ENCODE results near the gene CHRND. TPM values are rescaled to one million over a fixed set of nuclear protein-coding genes. Genes with fewer than 3 reads are reported as not detected.

Gene CHRND
- polyA plus RNA-seq, 1 donor (not counting 4 experiments of a cell fraction or from before 2014, with no cell fraction given), result not detected

GRCh38 chr2:232539298-232540231, 13.6 kb downstream of the CHRND start, which contains the start of gene CHRNG:
TSS of gene CHRNG (plus strand) at chr2:232539692. CDS start at chr2:232539748, 56 bp downstream.
- FAIRE-seq, result no peak

GRCh38 chr2:232540441-232541041, 14.6 kb downstream of the CHRND start:
- Histone ChIP-seq H3K4me3 (ENCODE audit: control insufficient read depth in 2 of 3, extremely low read depth in 1 of 3, insufficient read depth in 2 of 3, low read depth in 1 of 3, low read length in 3 of 3) (no peak overlapping the region), H3K79me2 (ENCODE audit: control insufficient read depth, insufficient read depth, low read length) (no peaks in the 10 kb centered on the region), H3K9me3 (ENCODE audit: control insufficient read depth, low read depth, low read length) (no peaks in the 10 kb centered on the region), H3K9ac (ENCODE audit: control insufficient read depth, extremely low read depth, insufficient read depth, low read length) (no peak overlapping the region), H3K36me3 (ENCODE audit: control insufficient read depth in 2 of 2, extremely low read depth in 1 of 2, insufficient read depth in 2 of 2, low read length in 2 of 2) (peaks cover 0 to 6% of the 10 kb centered on the region in 2 experiments), H3K27ac (ENCODE audit: control insufficient read depth, insufficient read depth, low read length) (no peak overlapping the region), H3K4me1 (ENCODE audit: control insufficient read depth, extremely low read depth, insufficient read depth, low read length) (peaks cover 3% of the 10 kb centered on the region), H3K9me1 (ENCODE audit: control insufficient read depth, extremely low read depth, insufficient read depth, low read length) (no peaks in the 10 kb centered on the region), H3K27me3 (ENCODE audit: control insufficient read depth, extremely low read depth, insufficient read depth, low read length) (no peaks in the 10 kb centered on the region), H3K4me2 (ENCODE audit: control insufficient read depth, extremely low read depth, insufficient read depth, low read depth, low read length) (no peak overlapping the region), H4K20me1 (ENCODE audit: control insufficient read depth, extremely low read depth, insufficient read depth, low read length) (peaks cover 8% of the 10 kb centered on the region), H2AFZ (ENCODE audit: control insufficient read depth, low read length) (no peak overlapping the region)
- FAIRE-seq (no peak), DNase-seq (ENCODE audit: low read depth, low spot score) (no peak)
- TF ChIP-seq, protein P1, sequence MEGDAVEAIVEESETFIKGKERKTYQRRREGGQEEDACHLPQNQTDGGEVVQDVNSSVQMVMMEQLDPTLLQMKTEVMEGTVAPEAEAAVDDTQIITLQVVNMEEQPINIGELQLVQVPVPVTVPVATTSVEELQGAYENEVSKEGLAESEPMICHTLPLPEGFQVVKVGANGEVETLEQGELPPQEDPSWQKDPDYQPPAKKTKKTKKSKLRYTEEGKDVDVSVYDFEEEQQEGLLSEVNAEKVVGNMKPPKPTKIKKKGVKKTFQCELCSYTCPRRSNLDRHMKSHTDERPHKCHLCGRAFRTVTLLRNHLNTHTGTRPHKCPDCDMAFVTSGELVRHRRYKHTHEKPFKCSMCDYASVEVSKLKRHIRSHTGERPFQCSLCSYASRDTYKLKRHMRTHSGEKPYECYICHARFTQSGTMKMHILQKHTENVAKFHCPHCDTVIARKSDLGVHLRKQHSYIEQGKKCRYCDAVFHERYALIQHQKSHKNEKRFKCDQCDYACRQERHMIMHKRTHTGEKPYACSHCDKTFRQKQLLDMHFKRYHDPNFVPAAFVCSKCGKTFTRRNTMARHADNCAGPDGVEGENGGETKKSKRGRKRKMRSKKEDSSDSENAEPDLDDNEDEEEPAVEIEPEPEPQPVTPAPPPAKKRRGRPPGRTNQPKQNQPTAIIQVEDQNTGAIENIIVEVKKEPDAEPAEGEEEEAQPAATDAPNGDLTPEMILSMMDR (optimal IDR thresholded peaks at IDR 0.05 in 1 of 3, IDR thresholded peaks at IDR 0.05 in 1 of 3, conservative IDR thresholded peaks at IDR 0.05 in 1 of 3; ENCODE audit: extremely low read depth in 1 of 3, insufficient read depth in 2 of 3, low read length in 3 of 3), result no peak
- no peak for TF ChIP-seq EZH2 (IDR thresholded peaks at IDR 0.05; ENCODE audit: low read length)
- dilution Hi-C loops (cut with MboI; ENCODE audit: extremely low pct_ligation_motif_present, low sequenced_read_pairs), result no loop called here

More at GRCh38 chr2:232539298-232540231, 13.6 kb downstream of the CHRND start, which contains the start of gene CHRNG:
- Histone ChIP-seq H3K36me3 (ENCODE audit: control insufficient read depth in 2 of 2, extremely low read depth in 1 of 2, insufficient read depth in 2 of 2, low read length in 2 of 2) (peaks cover 0 to 4% of the 10 kb centered on the region in 2 experiments), H3K27ac (ENCODE audit: control insufficient read depth, insufficient read depth, low read length) (no peak within 1 kb of the TSS), H2AFZ (ENCODE audit: control insufficient read depth, low read length) (no peak within 1 kb of the TSS), H3K4me3 (ENCODE audit: control insufficient read depth in 2 of 3, extremely low read depth in 1 of 3, insufficient read depth in 2 of 3, low read depth in 1 of 3, low read length in 3 of 3) (no peak within 1 kb of the TSS), H3K27me3 (ENCODE audit: control insufficient read depth, extremely low read depth, insufficient read depth, low read length) (no peaks in the 10 kb centered on the region), H4K20me1 (ENCODE audit: control insufficient read depth, extremely low read depth, insufficient read depth, low read length) (peaks cover 8% of the 10 kb centered on the region), H3K9me3 (ENCODE audit: control insufficient read depth, low read depth, low read length) (no peaks in the 10 kb centered on the region), H3K4me2 (ENCODE audit: control insufficient read depth, extremely low read depth, insufficient read depth, low read depth, low read length) (no peak within 1 kb of the TSS), H3K79me2 (ENCODE audit: control insufficient read depth, insufficient read depth, low read length) (no peaks in the 10 kb centered on the region), H3K9me1 (ENCODE audit: control insufficient read depth, extremely low read depth, insufficient read depth, low read length) (no peaks in the 10 kb centered on the region), H3K4me1 (ENCODE audit: control insufficient read depth, extremely low read depth, insufficient read depth, low read length) (peaks cover 3% of the 10 kb centered on the region), H3K9ac (ENCODE audit: control insufficient read depth, extremely low read depth, insufficient read depth, low read length) (no peak within 1 kb of the TSS)
- DNase-seq (ENCODE audit: low read depth, low spot score), result no peak
- TF ChIP-seq EZH2 (IDR thresholded peaks at IDR 0.05; ENCODE audit: low read length), result no peak
- TF ChIP-seq, protein P1 (optimal IDR thresholded peaks at IDR 0.05 in 1 of 3, IDR thresholded peaks at IDR 0.05 in 1 of 3, conservative IDR thresholded peaks at IDR 0.05 in 1 of 3; ENCODE audit: extremely low read depth in 1 of 3, insufficient read depth in 2 of 3, low read length in 3 of 3), result no peak
- dilution Hi-C loops (cut with MboI; ENCODE audit: extremely low pct_ligation_motif_present, low sequenced_read_pairs), result no loop called here

Measured in keratinocyte (primary cell).